Stimulated activated naive CD8-positive, alpha-beta T cell treated with anti-CD3 and anti-CD28 coated beads, Interleukin-15, Interleukin-2, amounts not matched to agents 100 U/mL and 50 U/mL, for 24 hours (primary cell): ENCODE measurements around the gene BIN1.

Source experiments
- ATAC-seq: fragments of 150-1000 bp; cut with Tn5 transposase; one replicate; pipeline ENCODE4 v1.10.0; 2021
- DNase-seq: peaks from one replicate; pipeline ENCODE4 v3.0.0; 2021

BIN1 gene

GRCh38 chr2:127106991-127107621 is at the start of gene BIN1:
Gene BIN1, minus strand, starts transcription at chr2:127107154. Its CDS starts 211 bp downstream, at chr2:127106943.
- DNase-seq (peak; percentile 78), ATAC-seq (peak; percentile 89)

- no peak for DNase-seq
Measured at GRCh38 chr2:127155947-127156346, 49.0 kb upstream of the BIN1 start.

GRCh38 chr2:127155028-127155581 is 48.2 kb upstream of the BIN1 start:
- no peak for DNase-seq
- ATAC-seq = no peak

More at GRCh38 chr2:127155947-127156346, 49.0 kb upstream of the BIN1 start:
- ATAC-seq = no peak

- no peak for DNase-seq
- ATAC-seq = no peak
Measured at GRCh38 chr2:127154396-127154795, 47.4 kb upstream of the BIN1 start.

GRCh38 chr2:127153691-127154158 is 46.8 kb upstream of the BIN1 start:
- ATAC-seq = no peak
- DNase-seq = no peak

GRCh38 chr2:127150996-127151395 is 44.0 kb upstream of the BIN1 start:
- ATAC-seq = no peak

GRCh38 chr2:127149384-127149783 is 42.4 kb upstream of the BIN1 start:
- no peak for ATAC-seq
- DNase-seq = no peak

More at GRCh38 chr2:127150996-127151395, 44.0 kb upstream of the BIN1 start:
- no peak for DNase-seq

GRCh38 chr2:127146820-127147502 is 40.0 kb upstream of the BIN1 start:
- no peak for DNase-seq
- no peak for ATAC-seq

- DNase-seq (no peak), ATAC-seq (no peak)
Measured at GRCh38 chr2:127146071-127146725, 39.2 kb upstream of the BIN1 start.

- no peak for ATAC-seq
Measured at GRCh38 chr2:127145280-127145895, 38.4 kb upstream of the BIN1 start.

GRCh38 chr2:127143841-127144782 is 37.2 kb upstream of the BIN1 start:
- DNase-seq (no peak), ATAC-seq (no peak)

More at GRCh38 chr2:127145280-127145895, 38.4 kb upstream of the BIN1 start:
- no peak for DNase-seq

GRCh38 chr2:127142663-127143630 is 36.0 kb upstream of the BIN1 start:
- DNase-seq (no peak), ATAC-seq (no peak)

GRCh38 chr2:127140538-127140937 is 33.6 kb upstream of the BIN1 start:
- ATAC-seq = no peak
- DNase-seq = no peak

GRCh38 chr2:127139766-127140165 is 32.8 kb upstream of the BIN1 start:
- ATAC-seq (no peak), DNase-seq (no peak)

GRCh38 chr2:127138281-127138680 is 31.3 kb upstream of the BIN1 start:
- no peak for ATAC-seq
- no peak for DNase-seq

GRCh38 chr2:127137741-127138140 is 30.8 kb upstream of the BIN1 start:
- DNase-seq = no peak

GRCh38 chr2:127137225-127137624 is 30.3 kb upstream of the BIN1 start:
- no peak for DNase-seq
- no peak for ATAC-seq

More at GRCh38 chr2:127137741-127138140, 30.8 kb upstream of the BIN1 start:
- no peak for ATAC-seq

- ATAC-seq (no peak), DNase-seq (no peak)
Measured at GRCh38 chr2:127134833-127135830, 28.2 kb upstream of the BIN1 start.

- ATAC-seq (no peak), DNase-seq (no peak)
Measured at GRCh38 chr2:127134235-127134634, 27.3 kb upstream of the BIN1 start.
